Endothelial cell of umbilical vein (primary cell): Measurements from ENCODE around the gene GLP2R. TPM values are rescaled to one million over a fixed set of nuclear protein-coding genes. Genes with fewer than 3 reads are reported as not detected.

Experiments
- BruUV-seq: library from RNA; stranded (reverse); fragments of 400-500 nt; replicated peaks from 2 replicates; lab custom pipeline; 2021; lab: Mats Ljungman, UMichigan
- CTCF ChIA-PET: fragments of 300-600, 350-600 bp; sonication (Branson Sonifier 250); formaldehyde crosslinking; loops from one replicate; lab custom pipeline; 2021; ENCODE audit warnings: antibody characterized with exemption, inconsistent platforms; lab: Charles Lee
- POLR2A ChIA-PET: fragments of 300-600, 350-600 bp; sonication (Branson Sonifier 250); formaldehyde crosslinking; loops from one replicate; lab custom pipeline; 2021; ENCODE audit warnings: antibody characterized with exemption, inconsistent platforms; lab: Charles Lee
- DNase-seq: peaks from one replicate; pipeline ENCODE4 v3.0.0-alpha.2; 2011; ENCODE audit warnings: low read depth, low spot score
- FAIRE-seq: peaks from 2 replicates; lab custom pipeline; 2011; peaks lifted over from hg19 to GRCh38; lab: Jason Lieb, UNC
- H2AFZ ChIP-seq: 2 replicates; pipeline ENCODE4 v1.6.0; 2012; ENCODE audit warnings: low read depth, low read length, control low read depth, inconsistent platforms
- H3K27ac ChIP-seq: 2 replicates; pipeline ENCODE4 v1.5.1; 2011; ENCODE audit warnings: low read depth, mild to moderate bottlenecking, control low read depth, low read length, moderate library complexity; ENCODE audit not compliant: insufficient read depth
- H3K27me3 ChIP-seq, 2 experiments: 2 replicates each; pipeline versions ENCODE4 v1.6.0 to v1.6.1; 2011; ENCODE audit warnings: low read length in 2 of 2, mixed read lengths in 1 of 2; ENCODE audit not compliant: control insufficient read depth in 2 of 2, insufficient read depth in 2 of 2
- H3K36me3 ChIP-seq, 2 experiments: 2 replicates in 1 of 2; 3 replicates in 1 of 2; pipeline ENCODE4 v1.5.1; 2011; ENCODE audit warnings: low read length in 2 of 2, mild to moderate bottlenecking in 1 of 2, moderate library complexity in 1 of 2; ENCODE audit not compliant: control insufficient read depth in 2 of 2, insufficient read depth in 2 of 2; ENCODE audit errors: extremely low read depth in 1 of 2
- H3K4me1 ChIP-seq: 3 replicates; pipeline ENCODE4 v1.5.1; 2011; ENCODE audit warnings: mild to moderate bottlenecking, low read length; ENCODE audit not compliant: control insufficient read depth, insufficient read depth; ENCODE audit errors: extremely low read depth
- H3K4me2 ChIP-seq: 2 replicates; pipeline ENCODE4 v1.6.1; 2011; ENCODE audit warnings: low read length, control low read depth, mixed read lengths; ENCODE audit not compliant: insufficient read depth
- H3K4me3 ChIP-seq, 3 experiments: fragments of 200-600 bp in 1 of 3; sonication (generic), shearing (Covaris generic) in 1 of 3; replicated peaks in 1 of 3; 2 replicates each; pipeline ENCODE4 v1.5.1; 2011 to 2016; ENCODE audit warnings: control low read depth in 3 of 3, low read length in 3 of 3, mild to moderate bottlenecking in 2 of 3, inconsistent platforms in 1 of 3, low read depth in 1 of 3, moderate library complexity in 1 of 3; ENCODE audit not compliant: insufficient read depth in 1 of 3
- H3K79me2 ChIP-seq: 2 replicates; pipeline ENCODE4 v1.6.0; 2012; ENCODE audit warnings: low read length, inconsistent platforms; ENCODE audit not compliant: control insufficient read depth, insufficient read depth
- H3K9ac ChIP-seq: replicated peaks from 2 replicates; pipeline ENCODE3; 2011; ENCODE audit warnings: low read length, control low read depth; ENCODE audit not compliant: insufficient read depth; ENCODE audit errors: extremely low read depth
- H3K9me1 ChIP-seq: replicated peaks from 3 replicates; pipeline ENCODE4 v1.6.0; 2011; ENCODE audit warnings: mild to moderate bottlenecking, low read length; ENCODE audit not compliant: control insufficient read depth, insufficient read depth; ENCODE audit errors: extremely low read depth
- H3K9me3 ChIP-seq: replicated peaks from 2 replicates; pipeline ENCODE4 v1.5.1; 2012; ENCODE audit warnings: low read length, inconsistent platforms; ENCODE audit not compliant: control insufficient read depth, insufficient read depth
- H4K20me1 ChIP-seq: replicated peaks from 2 replicates; pipeline ENCODE3; 2011; ENCODE audit warnings: mild to moderate bottlenecking, low read length; ENCODE audit not compliant: control insufficient read depth, insufficient read depth; ENCODE audit errors: extremely low read depth
- CTCF ChIP-seq, 2 donors: IDR thresholded peaks; 1 replicate in 1 of 2; 2 replicates in 1 of 2; pipeline ENCODE4 v1.5.1; 2011; ENCODE audit warnings: low read length in 2 of 2, mild to moderate bottlenecking in 2 of 2, moderate library complexity in 2 of 2, control low read depth in 1 of 2, inconsistent platforms in 1 of 2, low read depth in 1 of 2; ENCODE audit not compliant: insufficient read depth in 1 of 2; ENCODE audit errors: extremely low read depth in 1 of 2
- EZH2 ChIP-seq: IDR thresholded peaks from 2 replicates; pipeline ENCODE4 v1.6.1; 2012; ENCODE audit warnings: borderline replicate concordance, low read depth, mild to moderate bottlenecking, moderate library complexity, low read length, inconsistent platforms; ENCODE audit not compliant: severe bottlenecking
- FOS ChIP-seq: IDR thresholded peaks from 2 replicates; pipeline ENCODE4 v1.6.1; 2011; ENCODE audit warnings: mild to moderate bottlenecking, low read length, moderate library complexity, borderline replicate concordance; ENCODE audit not compliant: insufficient read depth
- GATA2 ChIP-seq: IDR thresholded peaks from 2 replicates; pipeline ENCODE4 v1.7.0; 2011; ENCODE audit warnings: low read depth, mild to moderate bottlenecking, moderate library complexity, mixed read lengths, low read length; ENCODE audit not compliant: insufficient read length, insufficient read depth
- JUN ChIP-seq: IDR thresholded peaks from 2 replicates; pipeline ENCODE4 v1.6.1; 2011; ENCODE audit warnings: borderline replicate concordance, low read depth; ENCODE audit not compliant: insufficient read length, insufficient read depth
- MAX ChIP-seq: IDR thresholded peaks from 2 replicates; pipeline ENCODE4 v1.6.1; 2011; ENCODE audit not compliant: insufficient read depth, insufficient read length
- MYC ChIP-seq: IDR thresholded peaks from one replicate; pipeline ENCODE4 v1.6.1; 2011; ENCODE audit warnings: mild to moderate bottlenecking, low read depth, low read length
- POLR2A ChIP-seq: IDR thresholded peaks from 2 replicates; pipeline ENCODE4 v1.6.1; 2012; ENCODE audit warnings: low read depth, mild to moderate bottlenecking, control low read depth, low read length
- POLR2AphosphoS5 ChIP-seq: IDR thresholded peaks from 2 replicates; pipeline ENCODE4 v1.6.1; 2012; ENCODE audit warnings: low read depth, mild to moderate bottlenecking, control low read depth, low read length, moderate library complexity; ENCODE audit not compliant: insufficient read depth
- dilution Hi-C: fragments of 300-500 bp; cut with MboI; formaldehyde crosslinking; loops from one replicate; pipeline ENCODE4 v1.15.0; 2019; ENCODE audit warnings: low sequenced_read_pairs; ENCODE audit not compliant: extremely low pct_ligation_motif_present
- intact Hi-C: fragments of 100-400 bp; cut with micrococcal nuclease; formaldehyde crosslinking; loops from one replicate; pipeline ENCODE4 v1.10.0; 2022
- polyA plus RNA-seq, 4 experiments: library from polyadenylated mRNA; depleted of rRNA in 3 of 4; stranded (reverse) in 3 of 4; unstranded in 1 of 4; fragments of >200 nt; gene quantifications; 2 replicates each; pipeline versions ENCODE4 v1.2.1 to v1.2.3, GENCODE V29; 2011 to 2012; ENCODE audit warnings: missing spikeins in 1 of 4
- total RNA-seq: library from RNA; stranded (reverse); gene quantifications from 2 replicates; pipeline ENCODE4 v1.2.3, GENCODE V29; 2021

The GLP2R gene
- total and polyA plus RNA-seq, 2 donors (not counting 3 experiments of a cell fraction or from before 2014, with no cell fraction given): not detected

GRCh38 chr17:9792181-9792840 is 33.4 kb upstream of the GLP2R start:
- Histone ChIP-seq H3K27me3 (no peaks in the 10 kb centered on the region), H3K4me3 (no peak overlapping the region), H3K9me1 (no peaks in the 10 kb centered on the region), H3K9me3 (no peaks in the 10 kb centered on the region), H3K9ac (no peak overlapping the region), H3K79me2 (no peaks in the 10 kb centered on the region), H3K27ac (no peak overlapping the region), H3K4me2 (no peak overlapping the region), H3K4me1 (no peaks in the 10 kb centered on the region), H2AFZ (no peak overlapping the region), H4K20me1 (no peaks in the 10 kb centered on the region), H3K36me3 (no peaks in the 10 kb centered on the region)
- POLR2A ChIA-PET: no interaction called here
- dilution Hi-C loops (no loop called here), intact Hi-C loops (no loop called here)
- no TSS peak for BruUV-seq
- TF ChIP-seq EZH2 (no peak), FOS (no peak)
- FAIRE-seq (no peak), DNase-seq (no peak)
- CTCF ChIA-PET: no interaction called here

- CTCF ChIA-PET: no interaction called here
Measured at GRCh38 chr17:9798008-9798407, 27.7 kb upstream of the GLP2R start.

More at GRCh38 chr17:9798008-9798407, 27.7 kb upstream of the GLP2R start:
- intact Hi-C loops (no loop called here), dilution Hi-C loops (no loop called here)
- Histone ChIP-seq H3K9me1 (no peaks in the 10 kb centered on the region), H3K79me2 (no peaks in the 10 kb centered on the region), H3K27me3 (no peaks in the 10 kb centered on the region), H3K27ac (no peak overlapping the region), H3K36me3 (no peaks in the 10 kb centered on the region), H3K4me1 (no peaks in the 10 kb centered on the region), H3K4me3 (no peak overlapping the region), H2AFZ (no peak overlapping the region), H3K9me3 (peaks cover 5% of the 10 kb centered on the region), H3K4me2 (no peak overlapping the region), H4K20me1 (no peaks in the 10 kb centered on the region), H3K9ac (no peak overlapping the region)
- no TSS peak for BruUV-seq
- FAIRE-seq: no peak
- TF ChIP-seq FOS (no peak), MYC (no peak), EZH2 (no peak), POLR2AphosphoS5 (no peak), JUN (no peak), GATA2 (no peak), MAX (no peak), CTCF (IDR thresholded peaks at IDR 0.05; ENCODE audit: extremely low read depth in 1 of 2, insufficient read depth in 1 of 2, low read depth in 1 of 2, low read length in 2 of 2) (no peak), POLR2A (no peak)
- POLR2A ChIA-PET: no interaction called here
- DNase-seq: no peak
